ENCODE measurements around the gene THNSL1. TPM values are rescaled to one million over a fixed set of nuclear protein-coding genes. Genes with fewer than 3 reads are reported as not detected.

Gene THNSL1
- total RNA-seq, 2 experiments from 2014 or later, result 5.5 to 8.3 TPM

- H3K79me2 ChIP-seq (ENCODE audit: insufficient read depth, low read depth, low read length), result peaks cover 15% of the 10 kb centered on the region; the same call in 1 of the 2 replicates
- H3K36me3 ChIP-seq (ENCODE audit: insufficient read depth, low read length), result no peaks in the 10 kb centered on the region
- peak within 1 kb of the TSS; percentile 74 for H3K27ac ChIP-seq (ENCODE audit: low read depth, low read length, poor library complexity, severe bottlenecking)
- H4K20me1 ChIP-seq (ENCODE audit: insufficient read depth, low read length), result no peaks in the 10 kb centered on the region
- H3K9me3 ChIP-seq (ENCODE audit: low read length), result no peaks in the 10 kb centered on the region
- TF ChIP-seq EZH2phosphoT487 (IDR thresholded peaks at IDR 0.05; ENCODE audit: borderline replicate concordance, low read depth, low read length) (no peak), CTCF (conservative IDR thresholded peaks at IDR 0.05; ENCODE audit: low read length) (no peak)
- peaks cover 19% of the 10 kb centered on the region for H3K4me1 ChIP-seq (ENCODE audit: insufficient read depth, low read length, poor library complexity, severe bottlenecking)
- CTCF ChIA-PET (ENCODE audit: unreplicated experiment), result interaction anchor here (0.6 kb wide), 2 partner anchors 289 to 1598 kb away, joined by 3 read pairs; no protein-coding TSS in a partner anchor
- peak within 1 kb of the TSS; percentile 95 for H3K4me2 ChIP-seq (ENCODE audit: low read length)
- peak within 1 kb of the TSS; percentile 78 for H3K4me3 ChIP-seq (ENCODE audit: low read depth, low read length, poor library complexity, severe bottlenecking)
- POLR2A ChIA-PET, result no interaction called here
- BruUV-seq (replicated peaks), result no TSS peak
- DNase-seq (ENCODE audit: low spot score), result peak; percentile 92
- peak within 1 kb of the TSS; percentile 96 for H2AFZ ChIP-seq (ENCODE audit: low read length)
- no peaks in the 10 kb centered on the region for H3K9me2 ChIP-seq (ENCODE audit: insufficient read depth, low read length)
- intact Hi-C loops (cut with micrococcal nuclease; ENCODE audit: unreplicated experiment), result loop anchor here (1.0 to 10.0 kb wide), 3 partner anchors 292 to 394 kb away; no protein-coding TSS in a partner anchor
These were observed 510 bp upstream of the THNSL1 start, which contains the start of gene ENKUR for GRCh38 chr10:25015828-25016375. Gene ENKUR (minus strand): TSS chr10:25016158. CDS start chr10:25015936, 222 bp downstream.

GRCh38 chr10:25017154-25017590, 760 bp downstream of the THNSL1 start:
- Histone ChIP-seq H3K79me2 (ENCODE audit: insufficient read depth, low read depth, low read length) (peaks cover 15% of the 10 kb centered on the region; the same call in 1 of the 2 replicates), H3K4me1 (ENCODE audit: insufficient read depth, low read length, poor library complexity, severe bottlenecking) (peaks cover 19% of the 10 kb centered on the region), H3K9me3 (ENCODE audit: low read length) (no peaks in the 10 kb centered on the region), H3K36me3 (ENCODE audit: insufficient read depth, low read length) (peaks cover 4% of the 10 kb centered on the region; the same call in 1 of the 2 replicates), H3K4me3 (ENCODE audit: low read depth, low read length, poor library complexity, severe bottlenecking) (peak overlapping the region; percentile 78), H4K20me1 (ENCODE audit: insufficient read depth, low read length) (no peaks in the 10 kb centered on the region), H3K4me2 (ENCODE audit: low read length) (peak overlapping the region; percentile 95), H3K27ac (ENCODE audit: low read depth, low read length, poor library complexity, severe bottlenecking) (peak overlapping the region; percentile 74), H2AFZ (ENCODE audit: low read length) (peak overlapping the region; percentile 96), H3K9me2 (ENCODE audit: insufficient read depth, low read length) (no peaks in the 10 kb centered on the region)
- intact Hi-C loops (cut with micrococcal nuclease; ENCODE audit: unreplicated experiment), result loop anchor here (5.0 to 10.0 kb wide), 2 partner anchors 372 to 395 kb away; no protein-coding TSS in a partner anchor
- no peak for DNase-seq (ENCODE audit: low spot score)
- BruUV-seq (replicated peaks), result TSS peak; percentile 85
- TF ChIP-seq CTCF (conservative IDR thresholded peaks at IDR 0.05; ENCODE audit: low read length) (no peak), EZH2phosphoT487 (IDR thresholded peaks at IDR 0.05; ENCODE audit: borderline replicate concordance, low read depth, low read length) (no peak)
- POLR2A ChIA-PET, result no interaction called here
- CTCF ChIA-PET (ENCODE audit: unreplicated experiment), result no interaction called here

DNA sequence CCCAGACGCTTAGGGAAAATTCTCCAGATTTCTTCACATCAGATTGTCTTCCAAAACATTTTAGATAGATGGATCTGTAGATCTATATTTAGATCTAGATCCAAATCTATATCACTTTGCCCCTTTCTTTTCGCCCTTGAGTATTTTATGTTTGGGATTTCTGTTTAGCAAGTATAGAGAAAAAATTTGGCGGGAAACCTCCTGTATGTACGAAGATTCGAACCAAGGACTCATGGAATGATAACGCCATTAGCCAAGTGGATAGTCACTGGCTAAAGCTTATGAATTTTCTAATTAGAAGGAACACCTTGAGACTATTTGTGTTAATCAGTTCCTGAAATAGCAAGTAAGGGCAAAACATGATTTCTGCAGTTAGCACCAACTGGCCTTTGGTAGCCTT, 1.2 kb downstream of the THNSL1 start:
- ChIA-PET POLR2A (no interaction called here), CTCF (ENCODE audit: unreplicated experiment) (no interaction called here)
- peaks cover 19% of the 10 kb centered on the region for H3K4me1 ChIP-seq (ENCODE audit: insufficient read depth, low read length, poor library complexity, severe bottlenecking)
- intact Hi-C loops (cut with micrococcal nuclease; ENCODE audit: unreplicated experiment), result loop anchor here (5.0 to 10.0 kb wide), 2 partner anchors 373 to 395 kb away; no protein-coding TSS in a partner anchor
- peak overlapping the region; percentile 96; the same call in 1 of the 2 replicates for H2AFZ ChIP-seq (ENCODE audit: low read length)
- peaks cover 4% of the 10 kb centered on the region; the same call in 1 of the 2 replicates for H3K36me3 ChIP-seq (ENCODE audit: insufficient read depth, low read length)
- peak; percentile 16 for DNase-seq (ENCODE audit: low spot score)
- peak overlapping the region; percentile 95 for H3K4me2 ChIP-seq (ENCODE audit: low read length)
- H3K9me3 ChIP-seq (ENCODE audit: low read length), result no peaks in the 10 kb centered on the region
- H4K20me1 ChIP-seq (ENCODE audit: insufficient read depth, low read length), result no peaks in the 10 kb centered on the region
- TF ChIP-seq EZH2phosphoT487 (IDR thresholded peaks at IDR 0.05; ENCODE audit: borderline replicate concordance, low read depth, low read length) (no peak), CTCF (conservative IDR thresholded peaks at IDR 0.05; ENCODE audit: low read length) (no peak)
- H3K27ac ChIP-seq (ENCODE audit: low read depth, low read length, poor library complexity, severe bottlenecking), result peak overlapping the region; percentile 74
- peaks cover 15% of the 10 kb centered on the region; the same call in 1 of the 2 replicates for H3K79me2 ChIP-seq (ENCODE audit: insufficient read depth, low read depth, low read length)
- H3K9me2 ChIP-seq (ENCODE audit: insufficient read depth, low read length), result no peaks in the 10 kb centered on the region
- H3K4me3 ChIP-seq (ENCODE audit: low read depth, low read length, poor library complexity, severe bottlenecking), result peak overlapping the region; percentile 78
- no TSS peak for BruUV-seq (replicated peaks)

Data from OCI-LY7 (cell line).